GM12878 (cell line): Measurements from ENCODE around the gene RAB10. TPM values are rescaled to one million over a fixed set of nuclear protein-coding genes. Genes with fewer than 3 reads are reported as not detected.

Experiments used
- ATAC-seq: fragments of 200-7000 bp; cut with Tn5 transposase; 3 replicates; pipeline ENCODE4 v1.9.1; 2020; ENCODE audit warnings: mild to moderate bottlenecking, moderate library complexity
- BruUV-seq: library from RNA; stranded (reverse); fragments of 400-500 nt; replicated peaks from 2 replicates; lab custom pipeline; 2021; lab: Mats Ljungman, UMichigan
- CTCF ChIA-PET: fragments of 300-600 bp; sonication (Branson Sonifier 250); formaldehyde crosslinking; extraction: SDS; loops from one replicate; lab custom pipeline; 2021; ENCODE audit warnings: inconsistent platforms; lab: Yijun Ruan, JAX
- POLR2A ChIA-PET: fragments of 350-600 bp; formaldehyde crosslinking; extraction: SDS; loops from one replicate; lab custom pipeline; 2021; ENCODE audit warnings: inconsistent platforms; lab: Charles Lee
- RAD21 ChIA-PET: fragments of 300-600 bp; sonication (Branson Sonifier 250); formaldehyde crosslinking; loops from one replicate; lab custom pipeline; 2023; ENCODE audit warnings: antibody characterized with exemption; ENCODE audit not compliant: unreplicated experiment; lab: Charles Lee
- SMC1A ChIA-PET: fragments of 300-600 bp; sonication (Branson Sonifier 250); formaldehyde crosslinking; loops from one replicate; lab custom pipeline; 2023; ENCODE audit not compliant: unreplicated experiment, uncharacterized antibody; lab: Charles Lee
- DNase-seq: peaks from one replicate; pipeline ENCODE4 v3.0.0-alpha.2; 2011; ENCODE audit warnings: low read depth, low spot score
- FAIRE-seq: peaks from 3 replicates; lab custom pipeline; 2011; peaks lifted over from hg19 to GRCh38; lab: Jason Lieb, UNC
- H2AFZ ChIP-seq: 2 replicates; pipeline ENCODE4 v1.6.0; 2011; ENCODE audit warnings: low read depth, low read length, control low read depth; ENCODE audit not compliant: control insufficient read depth
- H3K27ac ChIP-seq: 2 replicates; pipeline ENCODE4 v1.5.1; 2011; ENCODE audit warnings: control low read depth; ENCODE audit not compliant: control insufficient read depth, insufficient read depth
- H3K27me3 ChIP-seq, 2 experiments: replicated peaks in 1 of 2; 2 replicates each; pipeline versions ENCODE4 v1.6.0 to v1.6.1; 2011; ENCODE audit warnings: low read length in 1 of 2; ENCODE audit not compliant: control insufficient read depth in 2 of 2, insufficient read depth in 2 of 2
- H3K36me3 ChIP-seq, 2 experiments: 2 replicates each; pipeline ENCODE4 v1.5.1; 2011; ENCODE audit warnings: low read length in 1 of 2; ENCODE audit not compliant: control insufficient read depth in 2 of 2, insufficient read depth in 2 of 2
- H3K4me1 ChIP-seq: 2 replicates; pipeline ENCODE4 v1.6.1; 2011; ENCODE audit warnings: mild to moderate bottlenecking, low read length, moderate library complexity, mixed read lengths; ENCODE audit not compliant: control insufficient read depth, insufficient read depth
- H3K4me2 ChIP-seq: 2 replicates; pipeline ENCODE4 v1.6.0; 2011; ENCODE audit warnings: control low read depth; ENCODE audit not compliant: control insufficient read depth, insufficient read depth
- H3K4me3 ChIP-seq: fragments of 200-600 bp; sonication (generic); 2 replicates; pipeline ENCODE4 v1.5.1; 2016
- H3K79me2 ChIP-seq: 2 replicates; pipeline ENCODE4 v1.6.0; 2011; ENCODE audit warnings: low read length; ENCODE audit not compliant: control insufficient read depth, insufficient read depth
- H3K9ac ChIP-seq: 2 replicates; pipeline ENCODE4 v1.8.0; 2011; ENCODE audit warnings: low read length, control low read depth, mixed read lengths; ENCODE audit not compliant: control insufficient read depth, insufficient read depth
- H3K9me3 ChIP-seq: replicated peaks from 3 replicates; pipeline ENCODE4 v1.5.1; 2011; ENCODE audit warnings: mild to moderate bottlenecking, low read length; ENCODE audit not compliant: control insufficient read depth, insufficient read depth
- H4K20me1 ChIP-seq: 2 replicates; pipeline ENCODE4 v1.6.0; 2011; ENCODE audit not compliant: control insufficient read depth, insufficient read depth
- BACH1 ChIP-seq: fragments of 450-650 bp; IDR thresholded peaks from 2 replicates; pipeline ENCODE4 v1.6.1; 2017; ENCODE audit warnings: mild to moderate bottlenecking, borderline replicate concordance
- BHLHE40 ChIP-seq, 2 experiments: fragments of 450-650 bp in 1 of 2; IDR thresholded peaks; 2 replicates each; pipeline ENCODE4 v1.6.1; 2011 to 2017; ENCODE audit warnings: low read depth in 2 of 2, borderline replicate concordance in 1 of 2, improper control_type of control experiment in 1 of 2, low read length in 1 of 2, mild to moderate bottlenecking in 1 of 2
- CBX5 ChIP-seq: sonication (generic); IDR thresholded peaks from 2 replicates; pipeline ENCODE4 v1.6.1; 2016; ENCODE audit warnings: low read depth, moderate library complexity, mild to moderate bottlenecking, inconsistent platforms
- CEBPZ ChIP-seq: fragments of 150-350 bp; IDR thresholded peaks from 2 replicates; pipeline ENCODE4 v1.6.1; 2016; ENCODE audit warnings: low read depth, low read length
- CREB1 ChIP-seq: IDR thresholded peaks from 2 replicates; pipeline ENCODE4 v1.6.1; 2012; ENCODE audit warnings: low read depth, mild to moderate bottlenecking, inconsistent platforms
- CREM ChIP-seq: IDR thresholded peaks from 2 replicates; pipeline ENCODE4 v1.6.1; 2014; ENCODE audit warnings: antibody characterized with exemption, low read depth
- EGR1 ChIP-seq, 2 experiments: IDR thresholded peaks; 1 replicate in 1 of 2; 2 replicates in 1 of 2; pipeline ENCODE4 v1.6.1; 2011 to 2012; ENCODE audit warnings: low read depth in 2 of 2, low read length in 2 of 2, borderline replicate concordance in 1 of 2, mild to moderate bottlenecking in 1 of 2, moderate library complexity in 1 of 2
- EZH2 ChIP-seq: IDR thresholded peaks from 2 replicates; pipeline ENCODE4 v1.6.1; 2012; ENCODE audit warnings: low read depth, mild to moderate bottlenecking, control low read depth, inconsistent platforms, low read length, borderline replicate concordance; ENCODE audit not compliant: control insufficient read depth
- JUND ChIP-seq: IDR thresholded peaks from 2 replicates; pipeline ENCODE4 v1.6.1; 2012; ENCODE audit warnings: low read depth, mild to moderate bottlenecking, low read length, improper control_type of control experiment, moderate library complexity
- MAX ChIP-seq: IDR thresholded peaks from 2 replicates; pipeline ENCODE4 v1.6.1; 2012; ENCODE audit warnings: low read depth, low read length, improper control_type of control experiment
- MXI1 ChIP-seq: fragments of 150-350 bp; IDR thresholded peaks from 2 replicates; pipeline ENCODE4 v1.6.1; 2011; ENCODE audit warnings: low read depth, mild to moderate bottlenecking, inconsistent platforms, low read length, improper control_type of control experiment
- POU2F2 ChIP-seq: IDR thresholded peaks from 3 replicates; pipeline ENCODE4 v1.6.1; 2011; ENCODE audit warnings: low read depth, mild to moderate bottlenecking, low read length, borderline replicate concordance
- SPI1 ChIP-seq: IDR thresholded peaks from 2 replicates; pipeline ENCODE4 v1.6.1; 2011; ENCODE audit warnings: low read depth, mild to moderate bottlenecking, low read length, moderate library complexity, borderline replicate concordance; ENCODE audit not compliant: insufficient read depth
- SREBF1 ChIP-seq: IDR thresholded peaks from 2 replicates; pipeline ENCODE4 v1.6.1; 2012; ENCODE audit warnings: mild to moderate bottlenecking, low read length
- SRF ChIP-seq, 2 experiments: IDR thresholded peaks; 2 replicates each; pipeline ENCODE4 v1.6.1; 2011; ENCODE audit warnings: low read depth in 2 of 2, low read length in 2 of 2, mild to moderate bottlenecking in 1 of 2, moderate library complexity in 1 of 2
- YBX1 ChIP-seq: fragments of 450-650 bp; IDR thresholded peaks from 2 replicates; pipeline ENCODE4 v1.6.1; 2016; ENCODE audit warnings: antibody characterized with exemption
- ZBED1 ChIP-seq: IDR thresholded peaks from 2 replicates; pipeline ENCODE4 v1.6.1; 2016; ENCODE audit warnings: borderline replicate concordance
- ZNF207 ChIP-seq: fragments of 450-650 bp; IDR thresholded peaks from 2 replicates; pipeline ENCODE4 v1.6.1; 2014; ENCODE audit warnings: antibody characterized with exemption, mild to moderate bottlenecking, borderline replicate concordance
- whole genome bisulfite sequencing: methylation state at CpG from one replicate; pipeline ENCODE4 v1.1.6; 2016; ENCODE audit warnings: low lambda C conversion rate; ENCODE audit not compliant: insufficient replicate concordance, insufficient coverage; ENCODE audit errors: missing lambda C conversion rate; 5-methylcytosine and 5-hydroxymethylcytosine counted together
- in situ Hi-C: fragments of 300-500 bp; cut with MboI; formaldehyde crosslinking; loops from 9 replicates; pipeline ENCODE4 v1.14.3; 2018; ENCODE audit warnings: mixed read lengths
- intact Hi-C: fragments of 100-400 bp; cut with micrococcal nuclease; formaldehyde crosslinking; loops from one replicate; pipeline ENCODE4 v1.14.2; 2022; ENCODE audit not compliant: unreplicated experiment
- polyA plus RNA-seq, 11 experiments: library from polyadenylated mRNA; depleted of rRNA in 4 of 11; unstranded in 6 of 11; stranded (reverse) in 5 of 11; fragments of >200 nt; fragmentation: Nextera tagmentation in 4 of 11; fragmentation: Illumina TruSeq in 1 of 11; extraction: Ambion mirVana in 4 of 11; extraction: Trizol in 1 of 11; gene quantifications; 1 replicate in 1 of 11; 2 replicates in 10 of 11; pipeline versions ENCODE4 v1.2.1 to v1.2.3, GENCODE V29; 2011 to 2016; ENCODE audit warnings: inconsistent platforms in 2 of 11, missing spikeins in 2 of 11, low read depth in 1 of 11
- total RNA-seq, 4 experiments: library from RNA; depleted of rRNA in 3 of 4; stranded (reverse); fragments of >200 nt in 3 of 4; fragmentation: Illumina TruSeq in 1 of 4; extraction: Trizol in 1 of 4; gene quantifications; 2 replicates each; pipeline versions ENCODE4 v1.2.1 to v1.2.3, GENCODE V29; 2013 to 2021

RAB10 gene
- total and polyA plus RNA-seq, 10 of the 15 experiments (the other 5 are each of a cell fraction or from before 2014, with no cell fraction given): 13.3 to 109 (median 82.0) TPM

- ChIA-PET CTCF (interaction anchor here (1.0 to 3.4 kb wide), 6 partner anchors 11 to 223 kb away, joined by 3 to 10 read pairs (median 4); no protein-coding TSS in a partner anchor), POLR2A (interaction anchor here (0.6 to 1.8 kb wide), 4 partner anchors 9 to 22 kb away, joined by 3 to 4 read pairs (median 4); no protein-coding TSS in a partner anchor), RAD21 (no interaction called here), SMC1A (interaction anchor here (0.7 to 1.9 kb wide), 6 partner anchors 8 to 41 kb away, joined by 3 to 7 read pairs (median 4); partner anchors contain the start of gene RAB10)
- H4K20me1 ChIP-seq: no peaks in the 10 kb centered on the region
- peaks cover under 1% of the 10 kb centered on the region; the same call in 2 of the 3 replicates for H3K9me3 ChIP-seq
- ATAC-seq (no peak), FAIRE-seq (no peak), DNase-seq (no peak)
- TF ChIP-seq SREBF1: no peak
- no peak for TF ChIP-seq YBX1
- no peak for TF ChIP-seq SRF (IDR thresholded peaks at IDR 0.05; ENCODE audit: low read depth in 2 of 2, low read length in 2 of 2)
- no peak for TF ChIP-seq CREM
- TF ChIP-seq EGR1 (IDR thresholded peaks at IDR 0.05; ENCODE audit: borderline replicate concordance in 1 of 2, low read depth in 2 of 2, low read length in 2 of 2): no peak
- TF ChIP-seq BACH1: no peak
- no peak for TF ChIP-seq EZH2
- TF ChIP-seq SPI1: no peak
- no peak for TF ChIP-seq MXI1
- no peak for TF ChIP-seq CREB1
- no peak for TF ChIP-seq CBX5
- TF ChIP-seq ZBED1: no peak
- TF ChIP-seq POU2F2: no peak
- no peak for TF ChIP-seq CEBPZ
- TF ChIP-seq ZNF207: no peak
- no peak for TF ChIP-seq JUND
- no peak for TF ChIP-seq BHLHE40 (IDR thresholded peaks at IDR 0.05; ENCODE audit: borderline replicate concordance in 1 of 2, low read depth in 2 of 2, low read length in 1 of 2)
- TF ChIP-seq MAX: no peak
- no peaks in the 10 kb centered on the region for H3K27me3 ChIP-seq
- WGBS: 73% methylated on average over 8 of the region's 8 CpGs
- H3K4me3 ChIP-seq: no peak overlapping the region
- H3K79me2 ChIP-seq: peaks cover 76% of the 10 kb centered on the region
- in situ Hi-C loops (no loop called here), intact Hi-C loops (no loop called here)
- H3K4me1 ChIP-seq: peaks cover 11% of the 10 kb centered on the region
- no peak overlapping the region for H3K4me2 ChIP-seq
- no peaks in the 10 kb centered on the region; a peak in 1 of 4 replicates for H3K36me3 ChIP-seq
- BruUV-seq: no TSS peak
- H3K27ac ChIP-seq: no peak overlapping the region
- H3K9ac ChIP-seq: no peak overlapping the region
- no peak overlapping the region for H2AFZ ChIP-seq
These were observed 40.8 kb downstream of the RAB10 start for GRCh38 chr2:26074676-26075075.
